ENCODE data around the gene PLXNA4. TPM values are rescaled to one million over a fixed set of nuclear protein-coding genes. Genes with fewer than 3 reads are reported as not detected.

PLXNA4 gene
- total and polyA plus RNA-seq, 2 experiments from 2014 or later, result 1.9 to 4.8 TPM

DNA sequence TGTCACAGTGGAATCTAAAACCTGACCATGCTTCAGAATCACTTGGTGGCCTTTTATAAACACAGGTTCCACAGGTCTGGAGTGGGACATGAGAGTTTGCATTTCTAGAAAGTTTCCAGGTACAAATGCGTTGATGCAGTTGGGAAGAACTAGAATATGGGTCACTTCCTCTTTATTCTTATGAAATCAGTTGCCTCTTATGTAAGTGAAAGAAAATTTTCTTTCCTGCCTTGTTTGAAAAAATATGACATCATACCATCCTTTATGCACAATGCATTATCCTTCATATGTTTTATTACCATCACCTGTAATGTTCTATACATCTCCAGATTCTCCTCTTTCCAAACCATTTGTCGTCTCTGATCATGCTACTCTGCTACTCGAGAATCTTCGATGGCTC lies 44.0 kb downstream of the PLXNA4 start:
- TF ChIP-seq EZH2phosphoT487 (IDR thresholded peaks at IDR 0.05; ENCODE audit: low read depth, severe bottlenecking, unreplicated experiment) (no peak), EZH2 (IDR thresholded peaks at IDR 0.05; ENCODE audit: borderline replicate concordance) (no peak)
- TF ChIP-seq, protein P1, sequence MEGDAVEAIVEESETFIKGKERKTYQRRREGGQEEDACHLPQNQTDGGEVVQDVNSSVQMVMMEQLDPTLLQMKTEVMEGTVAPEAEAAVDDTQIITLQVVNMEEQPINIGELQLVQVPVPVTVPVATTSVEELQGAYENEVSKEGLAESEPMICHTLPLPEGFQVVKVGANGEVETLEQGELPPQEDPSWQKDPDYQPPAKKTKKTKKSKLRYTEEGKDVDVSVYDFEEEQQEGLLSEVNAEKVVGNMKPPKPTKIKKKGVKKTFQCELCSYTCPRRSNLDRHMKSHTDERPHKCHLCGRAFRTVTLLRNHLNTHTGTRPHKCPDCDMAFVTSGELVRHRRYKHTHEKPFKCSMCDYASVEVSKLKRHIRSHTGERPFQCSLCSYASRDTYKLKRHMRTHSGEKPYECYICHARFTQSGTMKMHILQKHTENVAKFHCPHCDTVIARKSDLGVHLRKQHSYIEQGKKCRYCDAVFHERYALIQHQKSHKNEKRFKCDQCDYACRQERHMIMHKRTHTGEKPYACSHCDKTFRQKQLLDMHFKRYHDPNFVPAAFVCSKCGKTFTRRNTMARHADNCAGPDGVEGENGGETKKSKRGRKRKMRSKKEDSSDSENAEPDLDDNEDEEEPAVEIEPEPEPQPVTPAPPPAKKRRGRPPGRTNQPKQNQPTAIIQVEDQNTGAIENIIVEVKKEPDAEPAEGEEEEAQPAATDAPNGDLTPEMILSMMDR (IDR thresholded peaks at IDR 0.05; ENCODE audit: poor library complexity), result no peak
- no peaks in the 10 kb centered on the region for H3K4me1 ChIP-seq (ENCODE audit: insufficient read depth)
- no peak overlapping the region for H2AFZ ChIP-seq

DNA sequence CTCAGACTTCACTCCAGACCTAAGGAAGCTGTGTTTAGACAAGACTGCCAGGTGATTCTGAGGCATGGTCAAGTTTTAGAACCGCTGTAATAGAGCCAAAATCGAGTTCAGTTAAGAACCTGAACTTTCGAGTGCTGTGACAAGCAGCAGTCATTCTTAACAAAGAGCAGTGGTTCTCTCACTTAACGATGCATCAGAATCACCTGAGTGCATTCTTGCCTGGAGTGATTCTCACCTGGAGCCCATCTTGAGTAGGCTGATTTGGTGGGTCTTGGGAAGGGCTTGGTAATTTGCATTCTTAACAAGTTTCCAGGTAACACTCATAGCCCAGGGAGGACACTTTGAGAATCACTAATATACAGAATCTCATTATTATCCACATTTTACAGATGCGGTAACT lies 44.7 kb downstream of the PLXNA4 start:
- no peak for TF ChIP-seq EZH2 (IDR thresholded peaks at IDR 0.05; ENCODE audit: borderline replicate concordance)
- TF ChIP-seq EZH2phosphoT487 (IDR thresholded peaks at IDR 0.05; ENCODE audit: low read depth, severe bottlenecking, unreplicated experiment), result no peak
- TF ChIP-seq, protein P1 (IDR thresholded peaks at IDR 0.05; ENCODE audit: poor library complexity), result no peak
- Histone ChIP-seq H3K9me3 (ENCODE audit: low read depth) (no peaks in the 10 kb centered on the region), H3K27ac (no peak overlapping the region), H3K79me2 (no peaks in the 10 kb centered on the region), H3K36me3 (replicated peaks; ENCODE audit: insufficient read depth, low read depth) (no peaks in the 10 kb centered on the region), H3K27me3 (no peaks in the 10 kb centered on the region), H2AFZ (no peak overlapping the region), H3K4me2 (no peak overlapping the region), H3K9me2 (replicated peaks; ENCODE audit: insufficient read depth) (no peaks in the 10 kb centered on the region), H4K20me1 (ENCODE audit: insufficient read depth, poor library complexity, severe bottlenecking) (no peaks in the 10 kb centered on the region), H3K4me3 (no peak overlapping the region), H3K4me1 (ENCODE audit: insufficient read depth) (no peaks in the 10 kb centered on the region)
- DNase-seq (ENCODE audit: low spot score), result no peak
- WGBS (ENCODE audit: low lambda C conversion rate, missing lambda C conversion rate), result 78% methylated on average over 5 of the region's 5 CpGs

More for the DNA sequence above, 44.0 kb downstream of the PLXNA4 start:
- Histone ChIP-seq H3K27me3 (no peaks in the 10 kb centered on the region), H3K4me3 (no peak overlapping the region), H3K9me3 (ENCODE audit: low read depth) (no peaks in the 10 kb centered on the region), H4K20me1 (ENCODE audit: insufficient read depth, poor library complexity, severe bottlenecking) (no peaks in the 10 kb centered on the region), H3K9me2 (replicated peaks; ENCODE audit: insufficient read depth) (no peaks in the 10 kb centered on the region), H3K27ac (no peak overlapping the region), H3K4me2 (no peak overlapping the region), H3K79me2 (no peaks in the 10 kb centered on the region), H3K36me3 (replicated peaks; ENCODE audit: insufficient read depth, low read depth) (no peaks in the 10 kb centered on the region)
- 96% methylated on average over 4 of the region's 4 CpGs for WGBS (ENCODE audit: low lambda C conversion rate, missing lambda C conversion rate)
- DNase-seq (ENCODE audit: low spot score), result no peak

DNA sequence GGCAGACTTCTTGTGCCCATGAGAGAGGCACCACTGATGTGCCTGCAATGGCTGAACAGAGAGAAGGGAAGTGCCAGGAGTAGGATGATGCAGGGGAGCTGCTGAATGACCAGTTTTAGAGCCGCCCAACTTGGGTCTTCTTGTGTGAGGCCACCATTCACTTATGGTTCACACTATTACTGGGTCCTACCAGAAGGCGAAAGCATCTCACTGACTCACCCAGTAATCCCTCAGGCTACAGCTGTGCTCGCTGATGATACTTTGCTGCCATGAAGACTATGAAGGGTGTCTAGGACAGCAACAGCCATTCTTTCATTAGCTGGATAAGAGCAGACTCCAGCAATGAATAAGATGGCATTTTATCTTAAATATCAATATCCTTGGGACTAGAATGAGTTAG lies 47.6 kb downstream of the PLXNA4 start:
- WGBS (ENCODE audit: low lambda C conversion rate, missing lambda C conversion rate), result 93% methylated on average over 3 of the region's 3 CpGs
- H3K9me2 ChIP-seq (replicated peaks; ENCODE audit: insufficient read depth), result no peaks in the 10 kb centered on the region
- H3K4me3 ChIP-seq, result no peak overlapping the region
- no peaks in the 10 kb centered on the region for H3K9me3 ChIP-seq (ENCODE audit: low read depth)
- TF ChIP-seq EZH2phosphoT487 (IDR thresholded peaks at IDR 0.05; ENCODE audit: low read depth, severe bottlenecking, unreplicated experiment) (no peak), EZH2 (IDR thresholded peaks at IDR 0.05; ENCODE audit: borderline replicate concordance) (no peak)
- TF ChIP-seq, protein P1 (IDR thresholded peaks at IDR 0.05; ENCODE audit: poor library complexity), result no peak
- no peaks in the 10 kb centered on the region for H3K27me3 ChIP-seq
- H3K4me2 ChIP-seq, result no peak overlapping the region
- H3K27ac ChIP-seq, result no peak overlapping the region
- no peaks in the 10 kb centered on the region for H4K20me1 ChIP-seq (ENCODE audit: insufficient read depth, poor library complexity, severe bottlenecking)
- no peaks in the 10 kb centered on the region for H3K4me1 ChIP-seq (ENCODE audit: insufficient read depth)
- no peak overlapping the region for H2AFZ ChIP-seq
- H3K79me2 ChIP-seq, result no peaks in the 10 kb centered on the region
- H3K36me3 ChIP-seq (replicated peaks; ENCODE audit: insufficient read depth, low read depth), result no peaks in the 10 kb centered on the region
- DNase-seq (ENCODE audit: low spot score), result no peak

All from hepatocyte (in vitro differentiated cells).